HEK293T (cell line): ENCODE measurements around the gene HLA-DMB.

Source experiments
- CTCF ChIA-PET: fragments of 350-600 bp; formaldehyde crosslinking; extraction: SDS; loops from one replicate; lab custom pipeline; 2021; ENCODE audit warnings: antibody characterized with exemption, inconsistent platforms; lab: Yijun Ruan, JAX
- POLR2A ChIA-PET: fragments of 350-600 bp; formaldehyde crosslinking; extraction: SDS; loops from one replicate; lab custom pipeline; 2020; ENCODE audit warnings: antibody characterized with exemption, inconsistent platforms; lab: Yijun Ruan, JAX
- DNase-seq: peaks from one replicate; pipeline ENCODE4 v3.0.0; 2012; ENCODE audit warnings: mixed read lengths; ENCODE audit errors: extremely low spot score
- ARNT ChIP-seq: fragments of 450-650 bp; IDR thresholded peaks from 2 replicates; pipeline ENCODE4 v1.6.1; 2017; ENCODE audit warnings: mild to moderate bottlenecking
- BHLHE40 ChIP-seq: fragments of 450-650 bp; IDR thresholded peaks from 2 replicates; pipeline ENCODE4 v1.6.1; 2016; ENCODE audit warnings: mild to moderate bottlenecking, moderate library complexity, borderline replicate concordance
- CTBP1 ChIP-seq: fragments of 450-650 bp; IDR thresholded peaks from 2 replicates; pipeline ENCODE4 v1.6.1; 2016; ENCODE audit warnings: borderline replicate concordance
- ELF4 ChIP-seq: fragments of 450-650 bp; IDR thresholded peaks from 2 replicates; pipeline ENCODE4 v1.6.1; 2017; ENCODE audit warnings: antibody characterized with exemption
- FOXA1 ChIP-seq: fragments of 450-650 bp; IDR thresholded peaks from 2 replicates; pipeline ENCODE4 v1.6.1; 2016; ENCODE audit warnings: mild to moderate bottlenecking
- FOXK2 ChIP-seq: fragments of 450-650 bp; IDR thresholded peaks from 2 replicates; pipeline ENCODE4 v1.6.1; 2016; ENCODE audit warnings: mild to moderate bottlenecking
- FOXM1 ChIP-seq: fragments of 450-650 bp; IDR thresholded peaks from 2 replicates; pipeline ENCODE4 v1.6.1; 2017; ENCODE audit warnings: mild to moderate bottlenecking, borderline replicate concordance
- HDGF ChIP-seq: fragments of 450-650 bp; IDR thresholded peaks from 2 replicates; pipeline ENCODE4 v1.6.1; 2017; ENCODE audit warnings: antibody characterized with exemption, borderline replicate concordance
- L3MBTL2 ChIP-seq: fragments of 450-650 bp; conservative IDR thresholded peaks from 2 replicates; pipeline ENCODE4 v1.6.1; 2016; ENCODE audit warnings: mild to moderate bottlenecking
- LEF1 ChIP-seq: fragments of 450-650 bp; IDR thresholded peaks from 2 replicates; pipeline ENCODE4 v1.6.1; 2017; ENCODE audit warnings: mild to moderate bottlenecking, borderline replicate concordance
- NFRKB ChIP-seq: fragments of 450-650 bp; IDR thresholded peaks from 2 replicates; pipeline ENCODE4 v1.6.1; 2016; ENCODE audit warnings: mild to moderate bottlenecking, moderate library complexity
- SP1 ChIP-seq: fragments of 450-650 bp; IDR thresholded peaks from 2 replicates; pipeline ENCODE4 v1.6.1; 2017
- SUZ12 ChIP-seq: fragments of 450-650 bp; IDR thresholded peaks from 2 replicates; pipeline ENCODE4 v1.6.1; 2016; ENCODE audit warnings: mild to moderate bottlenecking
- TARDBP ChIP-seq: fragments of 450-650 bp; IDR thresholded peaks from 2 replicates; pipeline ENCODE4 v1.6.1; 2016
- ZNF384 ChIP-seq: fragments of 450-650 bp; IDR thresholded peaks from 2 replicates; pipeline ENCODE4 v1.6.1; 2016
- TF ChIP-seq, protein P1 (sequence below): fragments of 450-650 bp; IDR thresholded peaks from 2 replicates; pipeline ENCODE4 v1.6.1; 2016

Gene HLA-DMB

DNA sequence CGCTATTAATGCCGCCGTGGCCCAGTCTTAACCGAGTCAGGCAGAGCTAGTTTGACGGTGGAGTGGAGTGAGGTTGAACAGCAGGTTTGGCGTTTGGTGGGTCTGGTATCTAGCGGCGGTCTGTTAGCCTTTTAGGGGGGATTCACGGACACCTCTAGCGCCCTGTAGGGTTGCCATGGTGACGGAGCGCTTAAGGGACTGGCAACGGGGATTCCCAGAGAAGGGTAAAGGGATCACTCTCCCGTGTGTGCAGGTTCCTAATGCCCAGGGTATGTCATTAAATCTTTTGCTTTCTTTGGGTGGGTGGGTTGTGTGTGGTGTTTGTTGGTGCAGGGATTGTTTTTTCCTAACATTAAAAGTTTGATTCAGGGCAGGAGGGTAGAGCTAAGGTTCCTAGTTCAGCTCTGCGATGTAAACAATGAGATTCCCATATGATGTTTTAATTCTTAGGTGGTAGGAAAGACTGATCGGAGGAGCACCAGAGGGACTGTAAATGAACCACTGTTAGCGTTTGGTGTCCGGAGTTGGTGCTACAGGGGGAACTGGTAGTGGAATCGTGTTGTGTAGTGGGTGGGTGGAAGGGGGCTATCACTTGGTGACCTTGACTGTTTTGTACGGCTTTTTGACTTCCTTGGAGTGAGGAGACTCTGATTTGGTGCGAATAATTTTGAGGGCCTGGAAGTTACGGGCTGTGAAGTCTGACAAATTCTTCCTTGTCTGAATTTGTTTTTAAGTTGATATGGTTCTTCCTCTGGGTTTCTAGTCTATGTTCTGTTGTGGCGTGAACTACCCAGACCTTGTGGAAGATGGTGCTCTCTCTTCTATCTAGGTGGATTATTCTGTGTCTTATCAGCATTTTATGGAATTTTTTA lies 32.6 kb upstream of the HLA-DMB start:
- TF ChIP-seq FOXA1 = no peak
- TF ChIP-seq NFRKB = no peak
- no peak for TF ChIP-seq L3MBTL2
- TF ChIP-seq ARNT = no peak
- no peak for TF ChIP-seq LEF1
- no peak for TF ChIP-seq SUZ12
- TF ChIP-seq ELF4 = no peak
- TF ChIP-seq SP1 = no peak
- TF ChIP-seq ZNF384 = no peak
- no peak for TF ChIP-seq FOXM1
- TF ChIP-seq, protein P1, sequence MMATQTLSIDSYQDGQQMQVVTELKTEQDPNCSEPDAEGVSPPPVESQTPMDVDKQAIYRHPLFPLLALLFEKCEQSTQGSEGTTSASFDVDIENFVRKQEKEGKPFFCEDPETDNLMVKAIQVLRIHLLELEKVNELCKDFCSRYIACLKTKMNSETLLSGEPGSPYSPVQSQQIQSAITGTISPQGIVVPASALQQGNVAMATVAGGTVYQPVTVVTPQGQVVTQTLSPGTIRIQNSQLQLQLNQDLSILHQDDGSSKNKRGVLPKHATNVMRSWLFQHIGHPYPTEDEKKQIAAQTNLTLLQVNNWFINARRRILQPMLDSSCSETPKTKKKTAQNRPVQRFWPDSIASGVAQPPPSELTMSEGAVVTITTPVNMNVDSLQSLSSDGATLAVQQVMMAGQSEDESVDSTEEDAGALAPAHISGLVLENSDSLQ = no peak
- TF ChIP-seq HDGF = no peak
- TF ChIP-seq BHLHE40 = no peak
- TF ChIP-seq FOXK2 = no peak
- no peak for TF ChIP-seq TARDBP
- TF ChIP-seq CTBP1 = no peak
- POLR2A ChIA-PET = interaction anchor here (1.5 to 10.4 kb wide), 14 partner anchors 9 to 1309 kb away, joined by 3 to 369 read pairs (median 18); partner anchors contain the start of genes GPANK1, HLA-DMA, HLA-DMB and HSPA1A
- DNase-seq = no peak

DNA sequence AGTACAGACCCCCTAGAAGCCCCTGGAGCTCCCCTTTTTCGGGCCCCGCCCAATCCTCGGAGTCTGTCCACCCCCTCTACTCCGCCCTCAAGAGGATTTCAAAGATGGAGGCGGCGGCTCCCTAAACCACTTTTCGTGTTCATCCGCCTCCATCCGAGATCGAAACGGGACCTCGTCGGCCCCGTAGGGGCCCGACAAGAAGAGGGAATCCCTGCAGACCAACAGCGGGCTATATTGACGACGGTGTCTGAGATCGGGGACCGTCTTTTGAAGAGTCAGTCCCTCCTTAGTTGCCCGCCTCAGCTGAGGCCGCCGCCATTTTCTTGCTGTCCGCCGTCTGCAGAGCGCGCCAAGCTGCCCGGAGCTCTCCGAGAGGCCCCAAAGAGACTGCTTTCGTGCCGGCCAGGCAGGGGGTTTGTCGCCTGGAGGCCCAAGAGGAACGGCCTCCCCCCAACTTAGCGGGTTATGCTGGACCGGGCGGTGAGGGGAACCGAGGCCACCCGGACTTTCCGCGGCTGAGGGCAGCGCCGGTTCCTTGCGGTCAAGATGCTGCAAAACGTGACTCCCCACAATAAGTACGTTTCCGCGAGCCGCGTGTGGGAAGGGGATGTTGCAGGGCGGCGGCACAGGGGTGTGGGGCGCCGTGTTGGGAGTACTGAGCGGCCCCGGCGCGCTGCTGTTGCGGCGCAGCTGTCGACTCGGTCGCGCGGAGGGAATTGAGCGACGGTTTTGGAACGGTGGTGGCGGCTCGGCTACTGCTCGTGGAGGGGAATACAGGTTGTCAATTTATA lies 31.7 kb upstream of the HLA-DMB start:
- no peak for DNase-seq
- TF ChIP-seq HDGF = peak; percentile 35; the same call in 1 of the 2 replicates
- TF ChIP-seq ARNT = 0 out of 2 replicates have a peak, but pooled peaks have one; percentile 3
- TF ChIP-seq SUZ12 = no peak
- TF ChIP-seq NFRKB = peak; percentile 81
- POLR2A ChIA-PET = interaction anchor here (0.7 to 10.4 kb wide), 57 partner anchors 10 to 1308 kb away, joined by 3 to 369 read pairs (median 5); partner anchors contain the start of genes BAK1, CUTA, FKBPL and GPANK1
- CTCF ChIA-PET = interaction anchor here (1.1 to 4.1 kb wide), 6 partner anchors 12 to 134 kb away, joined by 3 to 33 read pairs (median 8); partner anchors contain the start of genes HLA-DMA and TAP2

More for the DNA sequence above, 32.6 kb upstream of the HLA-DMB start:
- CTCF ChIA-PET = interaction anchor here (2.2 kb wide), 1 partner anchor 11 kb away, joined by 19 read pairs; no protein-coding TSS in a partner anchor

DNA sequence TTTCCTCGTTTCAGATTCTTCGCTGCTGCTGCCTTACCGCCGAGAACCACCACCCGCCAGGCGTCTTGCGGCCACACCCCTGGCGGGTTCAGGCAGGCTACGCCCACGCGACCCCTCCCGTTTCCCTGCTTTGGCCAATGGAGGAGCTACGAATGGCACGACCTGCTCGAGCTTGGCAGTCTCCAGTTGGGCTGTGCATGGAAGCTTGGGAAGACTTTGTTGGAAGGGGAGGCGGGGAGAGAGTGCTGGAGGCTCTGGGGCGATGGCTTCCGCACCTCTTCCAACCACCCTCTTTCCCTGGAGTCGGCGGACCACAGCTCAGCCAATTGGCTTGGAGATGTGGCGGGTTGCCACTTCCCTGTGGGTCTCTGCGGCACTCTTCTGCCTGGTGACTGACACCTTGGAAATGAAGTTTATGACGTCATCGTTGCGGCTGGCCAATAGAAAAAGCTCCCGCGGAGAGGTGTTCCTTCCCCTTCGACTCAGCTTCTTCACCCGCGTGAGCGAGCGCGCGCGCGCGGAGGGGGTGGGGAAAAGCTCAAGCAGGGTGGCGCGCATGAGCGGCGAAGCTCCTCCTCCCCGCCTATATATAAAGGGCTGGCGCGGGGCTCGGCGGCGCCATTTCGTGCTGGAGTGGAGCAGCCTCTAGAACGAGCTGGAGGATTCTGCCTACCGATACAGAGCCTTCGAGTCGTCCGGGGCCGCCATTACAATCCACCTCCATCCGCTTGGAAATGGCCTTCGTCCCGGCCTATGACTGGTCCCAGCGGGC lies 30.9 kb upstream of the HLA-DMB start:
- ChIA-PET POLR2A (interaction anchor here (0.5 to 10.4 kb wide), 70 partner anchors 9 to 1316 kb away, joined by 3 to 369 read pairs (median 4); partner anchors contain the start of genes APOM, B3GALT4, BAK1 and CUTA), CTCF (interaction anchor here (0.6 to 4.1 kb wide), 7 partner anchors 12 to 462 kb away, joined by 3 to 33 read pairs (median 6); partner anchors contain the start of genes HLA-DMA and TAP2)
- DNase-seq = peak; percentile 91
- TF ChIP-seq FOXM1 = no peak
- TF ChIP-seq HDGF = peak; percentile 95
- TF ChIP-seq CTBP1 = peak; percentile 28; the same call in 1 of the 2 replicates
- no peak for TF ChIP-seq ARNT
- TF ChIP-seq, protein P1 = peak; percentile 97
- no peak for TF ChIP-seq SP1
- no peak for TF ChIP-seq ZNF384
- no peak; the same call in 1 of the 2 replicates for TF ChIP-seq NFRKB
- TF ChIP-seq SUZ12 = no peak
- TF ChIP-seq BHLHE40 = no peak
- peak; percentile 98 for TF ChIP-seq ELF4
- peak; percentile 81 for TF ChIP-seq L3MBTL2
- TF ChIP-seq LEF1 = no peak; the same call in 1 of the 2 replicates
- no peak for TF ChIP-seq TARDBP
- TF ChIP-seq FOXA1 = no peak
- no peak for TF ChIP-seq FOXK2

DNA sequence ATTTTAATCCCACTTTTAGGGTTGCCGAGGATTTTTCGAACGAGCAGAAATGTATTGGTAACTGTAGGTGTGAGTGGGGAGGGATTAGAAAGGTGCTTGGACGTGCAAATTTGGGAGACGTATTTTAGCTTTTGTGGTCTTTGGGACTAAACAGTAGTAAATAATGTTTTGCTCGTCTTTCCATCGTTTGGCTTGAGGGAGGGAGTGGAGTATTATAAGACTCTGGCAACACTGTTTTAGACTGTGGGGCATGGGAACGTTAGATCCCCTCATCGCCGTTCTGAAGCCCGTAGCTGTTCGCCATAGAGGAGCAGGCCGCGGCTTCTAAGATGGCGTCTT lies 30.4 kb upstream of the HLA-DMB start:
- ChIA-PET CTCF (interaction anchor here (0.6 to 4.1 kb wide), 6 partner anchors 13 to 463 kb away, joined by 3 to 33 read pairs (median 6); partner anchors contain the start of genes HLA-DMA and TAP2), POLR2A (interaction anchor here (0.7 to 10.4 kb wide), 46 partner anchors 8 to 1316 kb away, joined by 3 to 369 read pairs (median 6); partner anchors contain the start of genes APOM, B3GALT4, BAK1 and CUTA)
- TF ChIP-seq L3MBTL2 (peak; percentile 3; the same call in 1 of the 2 replicates), TARDBP (no peak), NFRKB (peak; percentile 90)
- DNase-seq = no peak
